ENCODE measurements around the gene RAB37.

The RAB37 gene

DNA sequence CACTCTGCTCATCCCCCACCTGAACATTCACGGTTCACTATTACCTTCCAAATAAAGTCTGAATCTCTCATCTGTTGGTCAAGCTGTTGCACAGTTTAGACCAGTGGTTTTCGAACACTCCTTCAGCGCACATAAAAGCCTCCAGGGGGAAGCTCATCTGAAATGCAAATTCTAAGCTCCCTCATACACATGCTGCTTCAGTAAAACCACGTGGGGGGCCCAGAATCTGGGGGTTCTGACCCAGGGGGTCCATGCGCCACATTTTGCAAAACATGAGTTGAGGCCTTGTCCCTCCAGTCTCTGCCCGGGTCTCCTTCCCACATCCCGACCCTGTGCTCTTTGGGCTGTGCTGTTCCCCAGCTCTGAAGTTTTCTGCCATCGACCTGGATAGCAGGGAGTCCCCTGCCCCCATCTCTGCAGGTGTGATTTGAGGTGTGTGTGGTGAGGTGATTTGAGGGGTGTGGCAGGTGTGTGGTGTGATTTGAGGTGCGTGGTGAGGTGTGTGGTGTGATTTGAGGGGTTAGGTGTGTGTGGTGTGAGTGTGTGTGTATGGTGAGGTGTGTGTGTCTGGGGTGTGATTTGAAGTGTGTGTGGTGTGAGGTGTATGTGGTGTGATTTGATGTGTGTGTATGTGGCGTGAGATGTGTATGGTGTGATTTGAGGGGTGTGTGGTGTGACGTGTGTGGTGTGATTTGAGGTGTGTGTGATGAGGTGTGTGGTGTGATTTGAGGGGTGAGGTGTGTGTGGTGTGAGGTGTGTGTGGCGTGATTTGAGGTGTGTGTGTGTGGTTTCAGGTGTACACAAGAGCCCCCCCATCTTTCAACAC lies 4.8 kb upstream of the RAB37 start:
- DNase-seq (ENCODE audit: insufficient read length, low spot score) (no peak), FAIRE-seq (no peak)
- no peak for TF ChIP-seq CTCF (IDR thresholded peaks at IDR 0.05; ENCODE audit: insufficient read depth, missing control alignments)

- DNase-seq (ENCODE audit: insufficient read length, low spot score), result no peak
- no peak for FAIRE-seq
- no peak for TF ChIP-seq CTCF (IDR thresholded peaks at IDR 0.05; ENCODE audit: insufficient read depth, missing control alignments)
These were observed 3.5 kb upstream of the RAB37 start for GRCh38 chr17:74733365-74734122.

DNA sequence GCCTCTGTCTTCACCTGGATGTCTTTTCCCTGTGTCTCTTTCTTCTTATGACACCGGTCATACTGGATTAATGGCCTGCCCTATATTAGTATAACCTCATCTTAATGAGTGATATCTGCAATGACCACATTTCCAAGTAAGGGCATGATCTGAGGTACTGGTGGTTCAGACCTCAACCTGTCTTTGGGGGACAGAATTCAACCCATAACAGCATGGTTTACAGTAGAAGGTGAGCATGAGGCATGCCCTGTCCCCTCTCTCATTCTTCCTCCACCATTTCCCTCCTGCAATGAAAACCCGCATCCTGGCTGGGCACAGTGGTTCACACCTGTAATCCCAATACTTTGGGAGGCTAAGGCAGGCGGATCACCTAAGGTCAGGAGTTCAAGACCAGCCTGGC lies 2.8 kb upstream of the RAB37 start:
- FAIRE-seq, result no peak
- DNase-seq (ENCODE audit: insufficient read length, low spot score), result no peak
- TF ChIP-seq CTCF (IDR thresholded peaks at IDR 0.05; ENCODE audit: insufficient read depth, missing control alignments), result no peak

DNA sequence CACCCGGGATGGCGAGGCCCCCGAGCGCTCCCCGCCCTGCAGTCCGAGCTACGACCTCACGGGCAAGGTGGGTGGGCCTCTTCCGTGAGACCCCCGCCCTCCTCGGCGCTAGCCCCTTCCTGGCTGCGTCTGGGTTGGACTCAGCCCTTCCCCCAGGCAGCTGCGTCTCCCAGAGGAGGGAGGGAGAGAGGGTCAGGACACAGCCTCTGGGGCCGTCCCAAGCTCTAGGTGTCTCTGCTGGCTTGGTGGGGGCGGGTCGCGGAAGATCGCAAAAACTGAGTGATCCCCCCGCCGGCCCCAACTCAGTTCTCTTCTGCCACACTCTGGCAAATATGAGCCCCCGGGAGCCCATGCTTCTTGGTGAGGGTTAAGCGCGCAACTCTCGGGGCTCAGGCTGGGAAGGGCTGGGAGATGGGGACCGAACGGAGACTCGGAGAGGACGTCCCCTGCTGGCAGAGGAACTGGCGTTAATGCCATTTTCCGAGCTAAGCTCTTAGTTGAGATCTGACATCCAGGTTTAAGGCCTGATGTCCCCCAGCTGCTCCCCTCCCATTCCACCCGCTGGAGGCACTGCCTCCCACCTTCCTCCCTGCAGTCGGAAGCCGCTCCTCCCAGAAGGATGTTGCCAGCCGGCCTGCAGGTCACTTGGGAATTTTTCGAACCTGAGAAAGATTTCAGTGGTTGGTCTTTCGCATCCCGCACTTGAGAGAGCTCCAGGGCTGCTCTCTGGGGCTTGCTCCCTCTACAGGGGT lies 419 bp downstream of the RAB37 start:
- FAIRE-seq (no peak), DNase-seq (ENCODE audit: insufficient read length, low spot score) (no peak)
- peak; percentile 26 for TF ChIP-seq CTCF (IDR thresholded peaks at IDR 0.05; ENCODE audit: insufficient read depth, missing control alignments)

GRCh38 chr17:74738051-74738996 lies 1.3 kb downstream of the RAB37 start:
- no peak for FAIRE-seq
- no peak for TF ChIP-seq CTCF (IDR thresholded peaks at IDR 0.05; ENCODE audit: insufficient read depth, missing control alignments)
- DNase-seq (ENCODE audit: insufficient read length, low spot score), result no peak

DNA sequence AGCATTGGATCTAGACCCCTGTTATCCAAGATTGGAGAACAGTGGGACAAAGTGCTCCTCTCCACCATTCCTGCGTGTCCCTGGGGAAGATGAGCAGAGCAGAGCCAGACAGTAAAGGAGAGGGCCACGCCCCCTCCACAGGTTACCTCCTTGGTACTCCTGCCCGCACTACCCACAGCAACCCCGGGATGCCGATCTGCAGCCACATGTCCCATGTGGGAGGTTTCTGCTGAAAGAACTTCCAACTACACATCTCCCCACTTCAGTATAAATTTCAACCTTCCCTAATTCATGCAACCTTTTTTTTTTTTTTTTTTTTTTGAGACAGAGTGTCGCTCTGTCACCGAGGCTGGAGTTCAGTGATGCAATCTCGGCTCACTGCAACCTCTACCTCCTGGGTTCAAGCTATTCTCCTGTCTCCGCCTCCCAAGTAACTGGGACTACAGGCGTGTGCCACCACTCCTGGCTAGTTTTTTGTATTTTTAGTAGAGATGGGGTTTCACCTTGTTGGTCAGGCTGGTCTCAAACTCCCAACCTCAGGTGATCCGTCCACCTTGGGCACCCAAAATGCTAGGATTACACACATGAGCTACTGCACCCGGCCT lies 2.3 kb downstream of the RAB37 start:
- FAIRE-seq, result no peak

More for the DNA sequence above, 2.3 kb downstream of the RAB37 start:
- TF ChIP-seq CTCF (IDR thresholded peaks at IDR 0.05; ENCODE audit: insufficient read depth, missing control alignments), result no peak
- DNase-seq (ENCODE audit: insufficient read length, low spot score), result no peak

Measured in D721Med (cell line).